BLaER1 treated with 17β-estradiol and CSF1 and Interleukin-3, amounts not matched to agents 10 nM and 100 nM (cell line): ENCODE measurements around the gene SLC4A3.

Source experiments
- H3K27ac ChIP-seq, 11 experiments: shearing (Covaris generic); formaldehyde crosslinking; 2 replicates each; pipeline ENCODE4 v1.8.1; 2022
- H3K27me3 ChIP-seq, 11 experiments: shearing (Covaris generic); formaldehyde crosslinking; 2 replicates each; pipeline ENCODE4 v1.8.1; 2022
- H3K36me3 ChIP-seq, 11 experiments: shearing (Covaris generic); formaldehyde crosslinking; 2 replicates each; pipeline ENCODE4 v1.8.1; 2022
- H3K4me1 ChIP-seq, 10 experiments: shearing (Covaris generic); formaldehyde crosslinking; 2 replicates each; pipeline ENCODE4 v1.8.1; 2022
- H3K4me2 ChIP-seq, 11 experiments: shearing (Covaris generic); formaldehyde crosslinking; 2 replicates each; pipeline ENCODE4 v1.8.1; 2022
- H3K4me3 ChIP-seq, 10 experiments: shearing (Covaris generic); formaldehyde crosslinking; 2 replicates each; pipeline ENCODE4 v1.8.1; 2022
- H3K9ac ChIP-seq, 11 experiments: shearing (Covaris generic); formaldehyde crosslinking; 2 replicates each; pipeline ENCODE4 v1.8.1; 2022
- H3K9me3 ChIP-seq, 11 experiments: shearing (Covaris generic); formaldehyde crosslinking; replicated peaks in 1 of 11; 2 replicates each; pipeline ENCODE4 v1.8.1; 2022
- H4K20me1 ChIP-seq, 11 experiments: shearing (Covaris generic); formaldehyde crosslinking; 2 replicates each; pipeline ENCODE4 v1.8.1; 2022
- Cebpa-rat ChIP-seq, 11 experiments: shearing (Covaris generic); IDR thresholded peaks; 2 replicates each; pipeline ENCODE4 v1.8.1; 2022

The SLC4A3 gene

GRCh38 chr2:219596954-219597551 lies 30.4 kb upstream of the SLC4A3 start:
- H3K4me3 ChIP-seq, result peak overlapping the region; percentile 63 to 82 (median 72)

GRCh38 chr2:219597552-219598307 lies 29.7 kb upstream of the SLC4A3 start, which contains the start of gene STK11IP:
STK11IP (plus strand) TSS chr2:219597857; CDS start chr2:219598120, 263 bp downstream.
- Histone ChIP-seq H3K27me3 (no peaks in the 10 kb centered on the region), H4K20me1 (peaks cover 0 to 30% (median 9%) of the 10 kb centered on the region in 11 experiments; a peak in 7 of 22 replicates), H3K4me2 (peak within 1 kb of the TSS; percentile 84 to 96 (median 92)), H3K27ac (peak within 1 kb of the TSS; percentile 77 to 91 (median 86)), H3K4me3 (peak within 1 kb of the TSS; percentile 63 to 82 (median 72)), H3K9me3 (no peaks in the 10 kb centered on the region), H3K4me1 (peaks cover 18 to 30% (median 22%) of the 10 kb centered on the region in 10 experiments), H3K36me3 (peaks cover 18 to 27% (median 22%) of the 10 kb centered on the region in 11 experiments), H3K9ac (peak within 1 kb of the TSS; percentile 75 to 88 (median 83))
- TF ChIP-seq Cebpa-rat (IDR thresholded peaks at IDR 0.05), result no peak

More at GRCh38 chr2:219596954-219597551, 30.4 kb upstream of the SLC4A3 start:
- peak overlapping the region; percentile 77 to 91 (median 86) for H3K27ac ChIP-seq
- H4K20me1 ChIP-seq, result peaks cover 0 to 30% (median 9%) of the 10 kb centered on the region in 11 experiments; a peak in 7 of 22 replicates
- no peak for TF ChIP-seq Cebpa-rat (IDR thresholded peaks at IDR 0.05)
- H3K4me1 ChIP-seq, result peaks cover 18 to 29% (median 22%) of the 10 kb centered on the region in 10 experiments
- peaks cover 11 to 20% (median 15%) of the 10 kb centered on the region in 11 experiments for H3K36me3 ChIP-seq
- H3K27me3 ChIP-seq, result no peaks in the 10 kb centered on the region
- no peaks in the 10 kb centered on the region for H3K9me3 ChIP-seq
- H3K4me2 ChIP-seq, result peak overlapping the region; percentile 76 to 96 (median 87)
- peak overlapping the region; percentile 75 to 88 (median 83) for H3K9ac ChIP-seq

GRCh38 chr2:219598308-219599078 lies 28.9 kb upstream of the SLC4A3 start:
- peaks cover 18 to 38% (median 26%) of the 10 kb centered on the region in 10 experiments for H3K4me1 ChIP-seq
- H3K27ac ChIP-seq, result peak overlapping the region; percentile 77 to 91 (median 86)
- TF ChIP-seq Cebpa-rat (IDR thresholded peaks at IDR 0.05), result no peak
- H3K9ac ChIP-seq, result peak overlapping the region; percentile 75 to 88 (median 83)
- H4K20me1 ChIP-seq, result peaks cover 0 to 30% (median 10%) of the 10 kb centered on the region in 11 experiments; a peak in 7 of 22 replicates
- no peaks in the 10 kb centered on the region for H3K27me3 ChIP-seq
- peaks cover 22 to 33% (median 28%) of the 10 kb centered on the region in 11 experiments for H3K36me3 ChIP-seq
- H3K4me3 ChIP-seq, result peak overlapping the region; percentile 63 to 82 (median 72)
- no peaks in the 10 kb centered on the region for H3K9me3 ChIP-seq
- H3K4me2 ChIP-seq, result peak overlapping the region; percentile 78 to 96 (median 92)

- H3K27ac ChIP-seq, result peak overlapping the region in 2 of 11 experiments; percentile 26 to 28; a peak in 2 of 22 replicates
- H4K20me1 ChIP-seq, result peaks cover 0 to 49% (median 11%) of the 10 kb centered on the region in 11 experiments; a peak in 11 of 22 replicates
- peaks cover 5 to 46% (median 24%) of the 10 kb centered on the region in 10 experiments for H3K4me1 ChIP-seq
- no peaks in the 10 kb centered on the region for H3K27me3 ChIP-seq
- TF ChIP-seq Cebpa-rat (IDR thresholded peaks at IDR 0.05), result no peak
- peaks cover 61 to 82% (median 76%) of the 10 kb centered on the region in 11 experiments for H3K36me3 ChIP-seq
- no peaks in the 10 kb centered on the region for H3K9me3 ChIP-seq
- peak overlapping the region in 5 of 11 experiments; percentile 31 to 66 (median 58); a peak in 11 of 22 replicates for H3K4me2 ChIP-seq
- H3K9ac ChIP-seq, result peak overlapping the region in 2 of 11 experiments; percentile 8 to 22; a peak in 2 of 22 replicates
- no peak overlapping the region for H3K4me3 ChIP-seq
Measured at GRCh38 chr2:219603771-219604170, 23.7 kb upstream of the SLC4A3 start.

- TF ChIP-seq Cebpa-rat (IDR thresholded peaks at IDR 0.05), result no peak
- Histone ChIP-seq H3K9ac (no peak overlapping the region), H3K36me3 (peaks cover 79 to 100% (median 92%) of the 10 kb centered on the region in 11 experiments)
Measured at GRCh38 chr2:219605607-219605954, 21.8 kb upstream of the SLC4A3 start.

GRCh38 chr2:219607931-219608330 lies 19.5 kb upstream of the SLC4A3 start:
- Histone ChIP-seq H3K4me3 (no peak overlapping the region), H4K20me1 (peaks cover 0 to 54% (median 3%) of the 10 kb centered on the region in 11 experiments; a peak in 8 of 22 replicates), H3K4me2 (no peak overlapping the region), H3K9me3 (no peaks in the 10 kb centered on the region), H3K27ac (no peak overlapping the region), H3K9ac (no peak overlapping the region), H3K4me1 (peaks cover 11 to 42% (median 23%) of the 10 kb centered on the region in 10 experiments), H3K36me3 (peaks cover 81 to 98% (median 90%) of the 10 kb centered on the region in 11 experiments), H3K27me3 (no peaks in the 10 kb centered on the region)
- no peak for TF ChIP-seq Cebpa-rat (IDR thresholded peaks at IDR 0.05)

More at GRCh38 chr2:219605607-219605954, 21.8 kb upstream of the SLC4A3 start:
- Histone ChIP-seq H3K4me3 (no peak overlapping the region), H4K20me1 (peaks cover 0 to 52% (median 6%) of the 10 kb centered on the region in 11 experiments; a peak in 9 of 22 replicates), H3K27ac (no peak overlapping the region), H3K9me3 (no peaks in the 10 kb centered on the region), H3K4me1 (peaks cover 0 to 31% (median 15%) of the 10 kb centered on the region in 10 experiments; a peak in 14 of 20 replicates), H3K27me3 (no peaks in the 10 kb centered on the region), H3K4me2 (no peak overlapping the region)

GRCh38 chr2:219608399-219608964 lies 18.9 kb upstream of the SLC4A3 start:
- no peaks in the 10 kb centered on the region for H3K27me3 ChIP-seq
- H3K9ac ChIP-seq, result no peak overlapping the region
- H4K20me1 ChIP-seq, result peaks cover 0 to 54% (median 3%) of the 10 kb centered on the region in 11 experiments; a peak in 8 of 22 replicates
- TF ChIP-seq Cebpa-rat (IDR thresholded peaks at IDR 0.05), result no peak
- H3K4me1 ChIP-seq, result peaks cover 12 to 36% (median 20%) of the 10 kb centered on the region in 10 experiments
- no peak overlapping the region for H3K4me2 ChIP-seq
- H3K36me3 ChIP-seq, result peaks cover 79 to 93% (median 85%) of the 10 kb centered on the region in 11 experiments
- H3K9me3 ChIP-seq, result no peaks in the 10 kb centered on the region
- H3K27ac ChIP-seq, result no peak overlapping the region
- H3K4me3 ChIP-seq, result no peak overlapping the region

- Histone ChIP-seq H3K27me3 (no peaks in the 10 kb centered on the region), H3K4me3 (no peak overlapping the region), H3K4me1 (peaks cover 10 to 29% (median 17%) of the 10 kb centered on the region in 10 experiments), H3K36me3 (peaks cover 77 to 94% (median 85%) of the 10 kb centered on the region in 11 experiments), H3K9me3 (no peaks in the 10 kb centered on the region), H4K20me1 (peaks cover 0 to 50% (median 5%) of the 10 kb centered on the region in 11 experiments; a peak in 9 of 22 replicates), H3K27ac (no peak overlapping the region), H3K4me2 (no peak overlapping the region), H3K9ac (no peak overlapping the region)
- TF ChIP-seq Cebpa-rat (IDR thresholded peaks at IDR 0.05), result no peak
Measured at GRCh38 chr2:219609149-219609750, 18.2 kb upstream of the SLC4A3 start.
